Keratinocyte (primary cell): ENCODE results near the gene SLC12A3. TPM values are rescaled to one million over a fixed set of nuclear protein-coding genes. Genes with fewer than 3 reads are reported as not detected.
"Not testable (repeated sequence)": the region's sequence is repeated elsewhere in the genome, so short reads cannot be mapped to it uniquely, and the experiment has no call there.

ENCODE experiments used
- DNase-seq: peaks from one replicate; pipeline ENCODE4 v3.0.0-alpha.2; 2011; ENCODE audit warnings: low read depth, missing footprints, low spot score
- FAIRE-seq: peaks from 2 replicates; lab custom pipeline; 2011; peaks lifted over from hg19 to GRCh38; lab: Jason Lieb, UNC
- H2AFZ ChIP-seq: 2 replicates; pipeline ENCODE4 v1.6.0; 2012; ENCODE audit warnings: low read length, control low read depth, inconsistent platforms; ENCODE audit not compliant: control insufficient read depth
- H3K27ac ChIP-seq: 2 replicates; pipeline ENCODE4 v1.5.1; 2011; ENCODE audit warnings: low read length; ENCODE audit not compliant: control insufficient read depth, insufficient read depth
- H3K27me3 ChIP-seq: 3 replicates; pipeline ENCODE4 v1.6.0; 2011; ENCODE audit warnings: low read length; ENCODE audit not compliant: control insufficient read depth, insufficient read depth; ENCODE audit errors: extremely low read depth
- H3K36me3 ChIP-seq, 2 experiments: 2 replicates in 1 of 2; 3 replicates in 1 of 2; pipeline ENCODE4 v1.5.1; 2011; ENCODE audit warnings: low read length in 2 of 2, mild to moderate bottlenecking in 1 of 2; ENCODE audit not compliant: control insufficient read depth in 2 of 2, insufficient read depth in 2 of 2; ENCODE audit errors: extremely low read depth in 1 of 2
- H3K4me1 ChIP-seq: 3 replicates; pipeline ENCODE4 v1.5.1; 2011; ENCODE audit warnings: low read length; ENCODE audit not compliant: control insufficient read depth, insufficient read depth; ENCODE audit errors: extremely low read depth
- H3K4me2 ChIP-seq: 3 replicates; pipeline ENCODE4 v1.6.0; 2011; ENCODE audit warnings: low read depth, low read length; ENCODE audit not compliant: control insufficient read depth, insufficient read depth; ENCODE audit errors: extremely low read depth
- H3K4me3 ChIP-seq, 3 experiments: fragments of 200-600 bp in 1 of 3; sonication (generic) in 1 of 3; 2 replicates in 2 of 3; 3 replicates in 1 of 3; pipeline ENCODE4 v1.5.1; 2011 to 2016; ENCODE audit warnings: low read length in 3 of 3, mild to moderate bottlenecking in 3 of 3, control low read depth in 2 of 3, inconsistent platforms in 1 of 3, low read depth in 1 of 3, mixed read lengths in 1 of 3, mixed run types in 1 of 3, moderate library complexity in 1 of 3; ENCODE audit not compliant: control insufficient read depth in 2 of 3, insufficient read depth in 2 of 3; ENCODE audit errors: extremely low read depth in 1 of 3
- H3K79me2 ChIP-seq: 2 replicates; pipeline ENCODE4 v1.6.0; 2012; ENCODE audit warnings: low read length; ENCODE audit not compliant: control insufficient read depth, insufficient read depth
- H3K9ac ChIP-seq: 3 replicates; pipeline ENCODE4 v1.6.0; 2011; ENCODE audit warnings: low read length; ENCODE audit not compliant: control insufficient read depth, insufficient read depth; ENCODE audit errors: extremely low read depth
- H3K9me1 ChIP-seq: 3 replicates; pipeline ENCODE4 v1.6.0; 2011; ENCODE audit warnings: low read length; ENCODE audit not compliant: control insufficient read depth, insufficient read depth; ENCODE audit errors: extremely low read depth
- H3K9me3 ChIP-seq: 2 replicates; pipeline ENCODE4 v1.5.1; 2012; ENCODE audit warnings: low read depth, low read length; ENCODE audit not compliant: control insufficient read depth
- H4K20me1 ChIP-seq: 3 replicates; pipeline ENCODE4 v1.6.0; 2011; ENCODE audit warnings: low read length; ENCODE audit not compliant: control insufficient read depth, insufficient read depth; ENCODE audit errors: extremely low read depth
- CTCF ChIP-seq, 3 experiments: IDR thresholded peaks in 1 of 3; conservative IDR thresholded peaks in 1 of 3; optimal IDR thresholded peaks in 1 of 3; 2 replicates in 2 of 3; 3 replicates in 1 of 3; pipeline versions ENCODE3 to v1.5.1; 2011; ENCODE audit warnings: low read length in 3 of 3, mild to moderate bottlenecking in 3 of 3, moderate library complexity in 2 of 3, control low read depth in 1 of 3, inconsistent platforms in 1 of 3; ENCODE audit not compliant: insufficient read depth in 2 of 3; ENCODE audit errors: extremely low read depth in 1 of 3
- EZH2 ChIP-seq: IDR thresholded peaks from one replicate; pipeline ENCODE4 v1.6.1; 2012; ENCODE audit warnings: inconsistent platforms, mild to moderate bottlenecking, low read length, moderate library complexity
- dilution Hi-C: fragments of 300-500 bp; cut with MboI; formaldehyde crosslinking; loops from one replicate; pipeline ENCODE4 v1.7.0; 2020; ENCODE audit warnings: low sequenced_read_pairs; ENCODE audit not compliant: extremely low pct_ligation_motif_present
- polyA plus RNA-seq, 5 experiments: library from polyadenylated mRNA; depleted of rRNA in 3 of 5; stranded (reverse) in 3 of 5; stranded (forward) in 1 of 5; unstranded in 1 of 5; fragments of >200 nt; gene quantifications; 1 replicate in 1 of 5; 2 replicates in 3 of 5; 3 replicates in 1 of 5; pipeline versions ENCODE4 v1.2.1 to v1.2.3, GENCODE V29; 2011 to 2012; ENCODE audit warnings: missing spikeins in 2 of 5, low read depth in 1 of 5, low replicate concordance in 1 of 5

The SLC12A3 gene
- polyA plus RNA-seq, 1 donor (not counting 4 experiments of a cell fraction or from before 2014, with no cell fraction given) = not detected

- no peak overlapping the region for H2AFZ ChIP-seq
- no peak overlapping the region for H3K9ac ChIP-seq
- no peaks in the 10 kb centered on the region for H3K27me3 ChIP-seq
- H3K4me1 ChIP-seq = no peaks in the 10 kb centered on the region
- DNase-seq (no peak), FAIRE-seq (no peak)
- no peaks in the 10 kb centered on the region for H3K79me2 ChIP-seq
- no peak overlapping the region for H3K27ac ChIP-seq
- TF ChIP-seq EZH2 (no peak), CTCF (optimal IDR thresholded peaks at IDR 0.05 in 1 of 3, IDR thresholded peaks at IDR 0.05 in 1 of 3, conservative IDR thresholded peaks at IDR 0.05 in 1 of 3; ENCODE audit: extremely low read depth in 1 of 3, insufficient read depth in 2 of 3, low read length in 3 of 3) (no peak)
- dilution Hi-C loops = no loop called here
- no peaks in the 10 kb centered on the region for H3K36me3 ChIP-seq
- no peak overlapping the region for H3K4me3 ChIP-seq
- H3K9me3 ChIP-seq = no peaks in the 10 kb centered on the region
- no peaks in the 10 kb centered on the region for H3K9me1 ChIP-seq
- H4K20me1 ChIP-seq = no peaks in the 10 kb centered on the region
- no peak overlapping the region for H3K4me2 ChIP-seq
Observed at GRCh38 chr16:56884026-56884582, 19.1 kb downstream of the SLC12A3 start.

- H3K9me1 ChIP-seq, H3K4me3 ChIP-seq, H3K36me3 ChIP-seq, FAIRE-seq, H2AFZ ChIP-seq, dilution Hi-C loops, H3K79me2 ChIP-seq, H4K20me1 ChIP-seq, H3K9ac ChIP-seq, H3K27me3 ChIP-seq, DNase-seq, H3K4me1 ChIP-seq, H3K4me2 ChIP-seq, H3K27ac ChIP-seq, H3K9me3 ChIP-seq: not testable (repeated sequence)
Observed at GRCh38 chr16:56884929-56885328, 19.9 kb downstream of the SLC12A3 start.
